ENCODE data around the gene CEP128.

CEP128 gene

DNA sequence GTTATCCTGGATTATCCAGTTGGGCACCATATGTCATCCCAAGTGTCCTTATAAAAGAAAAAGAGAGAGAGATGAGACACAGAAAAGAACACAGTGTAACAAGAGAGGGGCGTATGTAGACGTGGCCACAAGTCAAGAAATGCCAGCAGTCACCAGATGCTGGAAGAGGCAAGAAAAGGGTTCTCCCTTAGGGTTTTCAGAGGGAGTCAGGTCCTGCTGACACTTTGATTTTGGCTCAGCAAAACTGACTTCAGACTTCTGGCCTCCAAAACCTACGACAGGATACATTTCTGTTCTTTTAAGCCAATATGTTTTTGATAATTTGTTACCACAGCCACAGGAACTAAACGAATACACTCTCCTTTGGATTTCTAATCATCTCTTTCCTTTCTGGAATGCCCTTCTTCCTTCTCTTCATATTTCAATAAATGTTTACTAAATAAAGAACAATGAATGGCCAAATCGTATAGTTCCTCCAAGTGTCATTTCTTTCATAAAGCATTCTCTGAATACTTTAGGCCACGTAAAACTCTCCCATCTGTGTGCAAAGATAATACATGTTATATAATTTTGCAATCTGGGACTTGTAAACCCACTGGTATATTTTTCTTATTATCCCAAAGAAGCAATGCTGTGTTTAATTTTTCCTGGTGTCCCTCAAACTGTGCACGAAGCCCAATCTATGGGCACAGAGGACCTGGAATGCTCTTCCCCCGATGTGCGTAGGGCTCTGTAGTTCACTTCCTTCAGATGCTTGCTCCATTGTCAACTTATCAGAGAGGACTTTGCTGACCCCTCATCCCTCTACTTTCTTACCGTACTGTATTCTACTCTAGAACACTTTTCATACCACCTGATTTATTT, 303.6 kb downstream of the CEP128 start:
- Histone ChIP-seq H3K27ac (peak overlapping the region in 6 of 21 experiments; percentile 4 to 59 (median 43)), H3K4me3 (no peak overlapping the region)

- no peak overlapping the region for H3K27ac ChIP-seq
- no peak overlapping the region for H3K4me3 ChIP-seq
Measured at GRCh38 chr14:80636071-80636470, 305.5 kb downstream of the CEP128 start.

DNA sequence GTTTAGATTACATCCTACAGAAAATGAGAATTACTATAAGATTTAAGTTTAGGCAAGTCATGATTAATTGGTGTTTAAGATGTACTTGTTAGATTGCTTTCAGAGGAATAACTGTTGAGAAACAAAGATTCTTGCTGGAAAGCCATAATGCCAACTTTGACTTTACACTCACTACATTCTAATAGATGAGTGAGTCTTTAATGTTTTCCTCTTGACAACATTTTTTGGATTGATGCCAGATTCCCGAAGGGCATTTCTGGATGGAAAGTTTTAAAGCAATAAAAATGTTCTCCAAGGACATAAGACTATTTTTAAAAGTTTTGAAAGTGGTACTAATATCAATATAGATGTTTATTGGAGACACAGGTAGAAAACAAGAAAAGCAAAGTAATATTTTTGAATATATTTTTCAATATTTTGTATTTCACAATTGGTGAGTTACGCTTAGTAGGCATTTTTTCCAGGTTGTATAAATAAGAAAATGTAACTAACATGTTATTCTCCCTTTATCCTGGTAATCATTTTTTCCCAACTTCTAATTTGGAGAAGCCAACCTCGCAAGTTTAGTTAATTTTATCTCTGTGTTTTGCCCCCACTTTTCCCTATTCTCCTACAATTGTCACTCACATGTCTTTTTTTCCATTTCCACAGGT, 307.3 kb downstream of the CEP128 start:
- H3K4me3 ChIP-seq = no peak overlapping the region

DNA sequence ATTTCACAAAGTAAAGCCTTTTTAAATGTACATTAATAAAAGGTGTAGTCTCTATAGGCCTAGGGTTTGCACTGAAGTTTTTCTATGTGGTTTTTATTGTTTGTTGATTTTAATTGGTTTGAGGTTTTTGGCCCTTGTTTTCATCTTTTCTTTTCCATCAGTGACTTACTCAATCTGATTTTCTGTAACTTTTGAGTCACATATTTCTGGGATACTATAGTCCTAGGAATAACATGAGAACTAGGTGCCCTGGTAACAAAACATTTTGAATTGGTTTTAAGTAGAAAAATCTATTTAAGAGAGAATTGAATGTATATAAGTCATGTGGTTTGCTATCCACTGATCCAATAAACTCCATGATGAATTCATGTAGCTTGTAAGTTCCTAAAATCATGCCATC, 311.9 kb downstream of the CEP128 start:
- Histone ChIP-seq H3K4me3 (no peak overlapping the region), H3K27ac (no peak overlapping the region)

More for the DNA sequence above, 307.3 kb downstream of the CEP128 start:
- no peak overlapping the region for H3K27ac ChIP-seq

- Histone ChIP-seq H3K4me3 (no peak overlapping the region), H3K27ac (no peak overlapping the region)
Measured at GRCh38 chr14:80628547-80628946, 313.0 kb downstream of the CEP128 start.

- no peak overlapping the region for H3K27ac ChIP-seq
- no peak overlapping the region for H3K4me3 ChIP-seq
Measured at GRCh38 chr14:80627745-80628144, 313.8 kb downstream of the CEP128 start.

DNA sequence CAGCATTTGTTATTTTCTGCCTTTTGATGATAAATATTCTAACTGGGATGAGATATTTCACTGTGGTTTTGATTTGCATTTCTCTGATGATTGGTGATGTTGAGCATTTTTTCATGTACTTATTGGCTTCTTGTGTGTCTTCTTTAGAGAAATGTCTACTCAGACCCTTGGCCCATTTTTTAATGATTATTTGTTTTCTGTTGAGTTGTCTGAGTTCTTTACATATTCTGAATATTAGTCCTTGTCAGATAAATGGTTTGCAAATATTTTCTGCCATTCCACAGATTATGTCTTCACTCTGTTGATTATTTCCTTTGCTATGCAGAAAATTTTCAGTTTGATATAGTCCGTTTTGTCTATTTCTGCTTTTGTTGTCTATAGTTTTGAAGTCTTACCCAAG, 317.0 kb downstream of the CEP128 start:
- H3K4me3 ChIP-seq = no peak overlapping the region
- no peak overlapping the region for H3K27ac ChIP-seq

- Histone ChIP-seq H3K4me3 (no peak overlapping the region), H3K27ac (peak overlapping the region in 8 of 21 experiments; percentile 7 to 69 (median 54))
Measured at GRCh38 chr14:80621701-80622100, 319.8 kb downstream of the CEP128 start.

DNA sequence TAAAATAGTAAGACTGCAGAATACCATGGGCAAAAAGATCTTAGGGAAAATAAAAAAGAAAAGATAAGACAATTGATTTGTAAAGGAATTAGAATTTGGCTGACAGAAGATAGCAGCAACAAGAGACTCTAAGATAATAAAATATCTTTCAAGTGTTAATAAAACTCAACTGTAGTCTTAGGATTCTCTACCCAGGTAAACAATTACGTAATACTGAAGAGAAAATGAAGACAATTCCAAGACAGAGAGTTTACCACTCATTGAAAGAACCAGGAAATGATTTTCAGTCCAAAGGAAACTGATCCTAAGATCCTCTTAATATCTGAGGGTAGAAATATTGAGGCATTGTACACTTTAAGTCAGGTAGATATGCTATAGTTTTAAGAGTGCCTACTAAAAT, 321.1 kb downstream of the CEP128 start:
- no peak overlapping the region for H3K4me3 ChIP-seq
- peak overlapping the region in 3 of 21 experiments; percentile 33 to 69 (median 67) for H3K27ac ChIP-seq

GRCh38 chr14:80618751-80619329, 322.7 kb downstream of the CEP128 start:
- Histone ChIP-seq H3K27ac (no peak overlapping the region), H3K4me3 (no peak overlapping the region)

DNA sequence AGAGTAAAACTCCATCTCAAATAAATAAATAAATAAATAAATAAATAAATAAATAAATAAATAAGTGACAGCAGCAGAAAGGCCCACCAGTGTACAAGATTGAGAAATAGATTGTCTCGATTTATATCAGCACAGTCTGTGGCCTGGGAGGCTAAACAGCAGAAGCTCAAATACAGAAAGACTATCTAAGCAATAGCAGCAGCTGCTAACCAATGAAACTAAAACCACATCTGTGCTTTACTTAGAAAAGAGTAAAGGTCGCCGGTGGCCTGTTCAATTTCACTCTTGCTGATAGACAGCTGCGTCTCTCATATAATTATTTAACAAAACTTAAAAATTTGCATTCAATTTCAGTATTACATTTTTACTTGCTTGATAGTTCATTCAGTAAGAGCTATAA, 325.7 kb downstream of the CEP128 start:
- Histone ChIP-seq H3K27ac (no peak overlapping the region), H3K4me3 (no peak overlapping the region)

DNA sequence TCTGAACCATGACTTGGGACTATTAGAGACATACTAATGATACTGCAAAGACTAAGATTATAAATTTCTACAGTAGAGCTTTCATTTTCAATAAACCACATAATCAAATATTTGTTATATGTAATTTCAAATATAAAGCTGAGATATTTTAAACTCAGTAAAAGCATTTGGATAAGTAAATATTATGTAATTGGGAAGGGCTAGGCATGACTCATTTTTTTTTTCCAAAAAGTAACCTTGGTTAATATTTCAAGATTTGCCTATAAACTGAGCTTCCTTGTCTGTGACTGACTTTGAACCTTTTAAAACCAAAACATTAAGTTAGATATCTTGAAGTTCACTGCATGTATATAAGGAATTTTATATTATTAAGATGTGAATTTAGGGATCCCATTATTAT, 332.5 kb downstream of the CEP128 start:
- no peak overlapping the region for H3K4me3 ChIP-seq
- H3K27ac ChIP-seq = no peak overlapping the region

- Histone ChIP-seq H3K4me3 (no peak overlapping the region), H3K27ac (no peak overlapping the region)
Measured at GRCh38 chr14:80608563-80608962, 333.0 kb downstream of the CEP128 start.

GRCh38 chr14:80607430-80608190, 333.9 kb downstream of the CEP128 start:
- Histone ChIP-seq H3K4me3 (no peak overlapping the region), H3K27ac (no peak overlapping the region)

- peak overlapping the region in 6 of 21 experiments; percentile 13 to 64 (median 42) for H3K27ac ChIP-seq
Measured at GRCh38 chr14:80606347-80606772, 335.2 kb downstream of the CEP128 start.

DNA sequence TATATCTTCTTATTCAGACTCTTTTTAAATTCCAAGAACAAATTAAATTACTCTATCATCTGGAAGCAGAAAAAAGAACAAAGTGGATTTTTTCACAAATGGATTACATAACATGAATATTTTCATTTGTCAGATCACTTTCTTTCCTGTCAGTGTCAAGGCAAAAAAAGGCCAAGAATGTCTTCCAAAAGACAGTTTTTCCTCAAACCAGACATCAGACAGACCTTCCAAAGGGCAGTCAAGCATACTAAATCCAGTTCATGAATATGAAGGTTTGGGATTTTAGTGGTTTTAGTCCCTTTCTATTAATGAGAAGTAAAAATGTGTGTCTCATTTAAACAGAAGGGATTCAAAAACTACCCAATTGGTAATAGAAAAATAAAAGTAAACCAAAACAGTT, 336.0 kb downstream of the CEP128 start:
- no peak overlapping the region for H3K4me3 ChIP-seq
- H3K27ac ChIP-seq = peak overlapping the region in 2 of 21 experiments; percentile 61 to 64

More at GRCh38 chr14:80606347-80606772, 335.2 kb downstream of the CEP128 start:
- no peak overlapping the region for H3K4me3 ChIP-seq

GRCh38 chr14:80602946-80603345, 338.6 kb downstream of the CEP128 start:
- H3K27ac ChIP-seq = no peak overlapping the region
- H3K4me3 ChIP-seq = no peak overlapping the region

GRCh38 chr14:80587096-80587724, 354.3 kb downstream of the CEP128 start:
- H3K4me3 ChIP-seq = no peak overlapping the region

GRCh38 chr14:80586131-80586530, 355.4 kb downstream of the CEP128 start:
- H3K4me3 ChIP-seq = no peak overlapping the region
- H3K27ac ChIP-seq = no peak overlapping the region

More at GRCh38 chr14:80587096-80587724, 354.3 kb downstream of the CEP128 start:
- no peak overlapping the region for H3K27ac ChIP-seq

GRCh38 chr14:80585506-80585835, 356.1 kb downstream of the CEP128 start:
- no peak overlapping the region for H3K27ac ChIP-seq
- H3K4me3 ChIP-seq = no peak overlapping the region
